HL-60/S4 treated with retinoic acid at 250 ng/mL for 4 days and 3 days (cell line): ENCODE results near the gene COQ7.

Experiments used
- in situ Hi-C: fragments of 300-500 bp; cut with MboI; formaldehyde crosslinking; loops from 2 replicates; pipeline ENCODE4 v1.7.0; 2022; ENCODE audit warnings: low sequenced_read_pairs

COQ7 gene

GRCh38 chr16:19067349-19068236, at the start of gene COQ7:
COQ7 (plus strand) TSS chr16:19067614; CDS start chr16:19067665, 51 bp downstream.
- in situ Hi-C loops, result no loop called here

DNA sequence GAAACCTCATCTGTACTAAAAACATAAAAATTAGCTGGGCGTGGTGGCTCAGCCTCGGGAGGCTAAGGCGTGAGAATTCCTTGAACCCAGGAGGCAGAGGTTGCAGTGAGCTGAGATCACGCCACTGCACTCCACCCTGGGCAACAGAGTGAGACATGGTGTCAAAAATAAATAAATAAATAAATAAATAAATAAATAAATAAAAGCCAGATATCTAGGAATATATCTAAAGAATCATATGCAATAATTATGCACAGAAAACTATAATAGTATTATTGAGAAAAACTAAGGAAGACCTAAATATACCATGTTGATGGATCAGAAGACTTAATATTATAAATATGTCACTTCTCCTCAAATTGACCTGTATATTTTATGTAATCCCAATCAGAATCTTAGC, 46.7 kb upstream of the COQ7 start:
- in situ Hi-C loops, result no loop called here

DNA sequence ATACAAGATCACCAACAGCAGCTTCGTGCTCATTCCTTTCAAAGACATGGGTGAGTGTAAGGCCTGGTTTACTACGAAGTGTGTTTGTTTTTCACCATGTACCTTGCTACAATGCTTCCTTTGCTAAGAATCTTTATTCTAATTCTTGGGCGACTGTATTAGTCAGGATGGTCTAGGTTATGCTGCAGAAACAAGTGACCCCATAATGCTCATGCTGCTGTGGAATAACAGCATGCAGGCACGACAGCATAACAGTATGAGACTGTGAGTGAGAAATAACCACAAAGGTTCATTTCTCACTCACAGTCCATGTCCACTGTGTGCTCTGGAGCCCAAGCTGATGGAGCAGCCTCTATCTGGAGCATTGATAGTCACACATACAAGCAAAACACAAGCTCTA, 45.7 kb upstream of the COQ7 start:
- in situ Hi-C loops, result no loop called here

DNA sequence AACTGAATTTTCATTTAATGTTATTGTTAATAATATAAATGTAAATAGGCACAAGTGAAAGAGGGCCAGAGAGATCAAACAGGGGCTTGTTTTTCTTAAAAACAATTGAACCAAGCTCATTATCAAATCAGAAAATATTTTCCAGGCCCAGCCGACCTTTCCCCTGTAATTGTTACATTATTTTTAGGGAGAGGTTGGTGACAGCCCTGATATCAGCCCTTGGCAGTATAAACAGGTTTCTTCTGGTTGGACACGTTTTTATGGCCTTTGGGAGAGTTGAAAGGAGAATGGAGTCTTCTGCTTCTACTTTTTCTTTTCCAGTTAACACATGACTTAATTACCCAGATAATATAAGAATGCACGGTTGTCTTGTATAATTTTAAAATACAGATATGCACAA, 40.0 kb upstream of the COQ7 start:
- in situ Hi-C loops, result no loop called here

GRCh38 chr16:19029980-19030379, 37.4 kb upstream of the COQ7 start:
- in situ Hi-C loops, result no loop called here

GRCh38 chr16:19031738-19032137, 35.7 kb upstream of the COQ7 start:
- in situ Hi-C loops, result no loop called here

- in situ Hi-C loops, result no loop called here
Measured at GRCh38 chr16:19033761-19034160, 33.7 kb upstream of the COQ7 start.

- in situ Hi-C loops, result no loop called here
Measured at GRCh38 chr16:19040400-19040799, 27.0 kb upstream of the COQ7 start.

GRCh38 chr16:19044769-19045168, 22.6 kb upstream of the COQ7 start:
- in situ Hi-C loops, result no loop called here

- in situ Hi-C loops, result no loop called here
Measured at GRCh38 chr16:19046062-19046461, 21.4 kb upstream of the COQ7 start.

- in situ Hi-C loops, result no loop called here
Measured at GRCh38 chr16:19062706-19063105, 4.7 kb upstream of the COQ7 start.

- in situ Hi-C loops, result no loop called here
Measured at GRCh38 chr16:19066988-19067348, 446 bp upstream of the COQ7 start.

DNA sequence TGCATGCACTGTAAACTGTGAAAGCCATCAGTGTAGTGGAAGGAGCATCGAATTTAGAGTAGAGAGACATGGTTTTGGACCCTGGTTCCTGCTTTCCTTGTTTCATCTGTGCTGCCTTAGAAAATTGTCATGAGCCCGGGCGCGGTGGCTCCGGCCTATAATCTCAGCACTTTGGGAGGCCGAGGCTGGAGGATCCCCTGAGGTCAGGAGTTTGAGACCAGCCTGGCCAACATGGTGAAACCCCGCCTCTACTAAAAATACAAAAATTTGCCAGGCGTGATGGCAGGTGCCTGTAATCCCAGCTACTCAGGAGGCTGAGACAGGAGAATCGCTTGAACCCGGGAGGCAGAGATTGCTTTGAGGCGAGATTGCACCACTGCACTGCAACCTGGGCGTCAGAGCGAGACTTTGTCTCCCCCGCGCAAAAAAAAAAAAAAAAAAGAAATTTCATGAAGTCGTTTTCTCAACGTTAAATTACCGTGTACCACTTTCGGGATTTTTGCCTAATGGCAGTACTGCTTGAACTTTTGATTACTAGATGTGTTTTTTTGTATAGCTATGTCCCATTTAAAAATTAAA, 912 bp downstream of the COQ7 start:
- in situ Hi-C loops, result no loop called here

GRCh38 chr16:19071811-19072777, 4.7 kb downstream of the COQ7 start:
- in situ Hi-C loops, result no loop called here

- in situ Hi-C loops, result no loop called here
Measured at GRCh38 chr16:19073344-19073743, 5.9 kb downstream of the COQ7 start.

- in situ Hi-C loops, result no loop called here
Measured at GRCh38 chr16:19073863-19074262, 6.4 kb downstream of the COQ7 start.

GRCh38 chr16:19075511-19075910, 8.1 kb downstream of the COQ7 start:
- in situ Hi-C loops, result loop anchor here (25.0 kb wide), 1 partner anchor 437 kb away; the partner anchor contains the start of genes CCP110 and GDE1

GRCh38 chr16:19077879-19078278, 10.5 kb downstream of the COQ7 start:
- in situ Hi-C loops, result loop anchor here (25.0 kb wide), 1 partner anchor 434 kb away; the partner anchor contains the start of genes CCP110 and GDE1

DNA sequence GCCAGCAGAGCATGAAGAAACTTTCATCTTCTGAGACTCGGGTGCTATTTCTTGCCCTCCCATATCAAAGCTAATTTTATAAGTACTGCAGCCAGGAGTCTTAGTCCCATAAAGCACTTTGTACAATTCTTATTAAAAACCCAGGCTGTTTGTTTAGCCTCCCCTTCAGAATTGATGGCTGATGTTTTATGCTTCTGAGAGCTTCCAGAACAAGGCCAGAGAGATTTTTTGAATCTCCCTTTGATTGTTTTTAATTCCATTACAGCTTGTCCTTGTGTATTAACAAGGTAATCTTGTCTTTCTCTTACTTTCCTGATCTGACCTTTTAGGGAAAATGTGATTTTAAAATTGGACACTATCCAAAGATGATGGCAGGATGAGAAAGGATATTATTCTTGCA, 16.3 kb downstream of the COQ7 start:
- in situ Hi-C loops, result loop anchor here (10.0 to 25.0 kb wide), 2 partner anchors 291 to 429 kb away; partner anchors contain the start of genes CCP110 and GDE1

- in situ Hi-C loops, result loop anchor here (10.0 to 25.0 kb wide), 2 partner anchors 291 to 428 kb away; partner anchors contain the start of genes CCP110 and GDE1
Measured at GRCh38 chr16:19084139-19084538, 16.7 kb downstream of the COQ7 start.

DNA sequence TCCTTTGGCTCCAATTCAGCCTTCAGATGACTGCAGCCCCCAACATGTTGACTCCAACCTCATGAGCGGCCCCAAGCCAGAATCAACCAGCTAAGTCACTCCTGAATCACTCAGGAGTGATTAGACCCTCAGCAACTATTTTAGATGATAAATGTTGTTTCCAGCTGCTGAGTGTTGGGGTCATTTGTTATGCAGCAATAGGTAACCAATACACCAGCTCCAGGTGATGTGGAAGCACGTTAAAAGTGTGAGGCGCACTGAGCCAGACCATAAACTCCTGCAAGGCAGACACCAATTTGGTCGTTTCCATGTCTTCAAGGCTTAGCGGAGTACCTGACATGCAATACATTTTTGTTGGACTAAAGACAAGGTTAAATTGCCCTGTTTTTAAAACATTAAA, 17.5 kb downstream of the COQ7 start:
- in situ Hi-C loops, result loop anchor here (10.0 to 25.0 kb wide), 2 partner anchors 290 to 427 kb away; partner anchors contain the start of genes CCP110 and GDE1
